HCT116 (cell line): Measurements from ENCODE around the gene CDK14. TPM values are rescaled to one million over a fixed set of nuclear protein-coding genes. Genes with fewer than 3 reads are reported as not detected.

Source experiments
- ATAC-seq: fragments of 200-7000 bp; cut with Tn5 transposase; 2 replicates; pipeline ENCODE4 v1.9.1; 2020; ENCODE audit warnings: mild to moderate bottlenecking, moderate library complexity
- BruUV-seq: library from RNA; stranded (reverse); fragments of 400-500 nt; replicated peaks from 2 replicates; lab custom pipeline; 2021; lab: Mats Ljungman, UMichigan
- CTCF ChIA-PET: fragments of 300-600 bp; sonication (Branson Sonifier 250); formaldehyde crosslinking; loops from one replicate; lab custom pipeline; 2021; ENCODE audit warnings: antibody characterized with exemption; lab: Charles Lee
- POLR2A ChIA-PET: fragments of 300-600, 350-600 bp; sonication (Branson Sonifier 250); formaldehyde crosslinking; loops from one replicate; lab custom pipeline; 2021; ENCODE audit warnings: antibody characterized with exemption; lab: Charles Lee
- RAD21 ChIA-PET, 2 experiments: fragments of 300-600 bp; sonication (Branson Sonifier 250); formaldehyde crosslinking; loops; one replicate each; lab custom pipeline; 2023; ENCODE audit warnings: low total read pairs in 2 of 2; ENCODE audit not compliant: uncharacterized antibody in 2 of 2, unreplicated experiment in 2 of 2, low non-redundant PET in 1 of 2; lab: Charles Lee
- DNase-seq: peaks from one replicate; pipeline ENCODE4 v3.0.0-alpha.2; 2010; ENCODE audit warnings: low read depth, low spot score
- H2AFZ ChIP-seq: fragments of 200-600 bp; shearing (Covaris generic), sonication (generic); 2 replicates; pipeline ENCODE4 v1.6.1; 2017; ENCODE audit warnings: low read depth, mixed run types, mixed read lengths, antibody characterized with exemption, low read length; ENCODE audit not compliant: poor library complexity, severe bottlenecking
- H3K27ac ChIP-seq: 2 replicates; pipeline ENCODE4 v1.5.1; 2012; ENCODE audit warnings: low read depth, low read length
- H3K27me3 ChIP-seq: fragments of 200-600 bp; sonication (generic); 2 replicates; pipeline ENCODE4 v1.6.1; 2016; ENCODE audit warnings: mixed run types, low read length, mixed read lengths; ENCODE audit not compliant: insufficient read depth
- H3K36me3 ChIP-seq, 2 experiments: fragments of 200-500 bp in 1 of 2; fragments of 200-600 bp in 1 of 2; sonication (Bioruptor generic) in 1 of 2; sonication (generic) in 1 of 2; 2 replicates each; pipeline versions ENCODE4 v1.5.1 to v1.6.1; 2014 to 2016; ENCODE audit warnings: low read length in 2 of 2, inconsistent platforms in 1 of 2, mixed read lengths in 1 of 2, mixed run types in 1 of 2; ENCODE audit not compliant: insufficient read depth in 2 of 2, control insufficient read depth in 1 of 2
- H3K4me1 ChIP-seq, 2 experiments: fragments of 200-600 bp in 1 of 2; sonication (generic) in 1 of 2; 2 replicates each; pipeline versions ENCODE4 v1.5.1 to v1.6.1; 2012 to 2017; ENCODE audit warnings: low read length in 2 of 2, inconsistent platforms in 1 of 2, mild to moderate bottlenecking in 1 of 2, mixed read lengths in 1 of 2, mixed run types in 1 of 2, moderate library complexity in 1 of 2; ENCODE audit not compliant: insufficient read depth in 2 of 2, control insufficient read depth in 1 of 2
- H3K4me2 ChIP-seq: fragments of 200-600 bp; sonication (generic); 2 replicates; pipeline ENCODE4 v1.6.1; 2017; ENCODE audit warnings: mixed run types, low read length, mixed read lengths
- H3K4me3 ChIP-seq, 2 experiments: fragments of 200-600 bp in 1 of 2; sonication (generic) in 1 of 2; replicated peaks in 1 of 2; 2 replicates each; pipeline ENCODE4 v1.5.1; 2011 to 2016; ENCODE audit warnings: low read length in 2 of 2, control low read depth in 1 of 2, low read depth in 1 of 2, mild to moderate bottlenecking in 1 of 2, mixed read lengths in 1 of 2, mixed run types in 1 of 2
- H3K79me2 ChIP-seq: fragments of 200-600 bp; sonication (generic); 2 replicates; pipeline ENCODE4 v1.6.1; 2017; ENCODE audit warnings: mild to moderate bottlenecking, mixed run types, low read length, moderate library complexity, mixed read lengths; ENCODE audit not compliant: insufficient read depth
- H3K9ac ChIP-seq: fragments of 200-600 bp; sonication (generic); 2 replicates; pipeline ENCODE4 v1.6.1; 2016; ENCODE audit warnings: low read length, mixed read lengths
- H3K9me2 ChIP-seq: fragments of 200-600 bp; sonication (generic), shearing (Covaris generic); 2 replicates; pipeline ENCODE4 v1.6.1; 2017; ENCODE audit warnings: mixed run types, mild to moderate bottlenecking, moderate library complexity; ENCODE audit not compliant: insufficient read depth
- H3K9me3 ChIP-seq, 2 experiments: fragments of 200-500 bp in 1 of 2; fragments of 200-600 bp in 1 of 2; sonication (Bioruptor generic) in 1 of 2; sonication (generic) in 1 of 2; 2 replicates each; pipeline ENCODE4 v1.6.1; 2014 to 2017; ENCODE audit warnings: low read length in 2 of 2, mixed read lengths in 2 of 2, inconsistent platforms in 1 of 2, low read depth in 1 of 2, mild to moderate bottlenecking in 1 of 2, mixed run types in 1 of 2, moderate library complexity in 1 of 2; ENCODE audit not compliant: control insufficient read depth in 1 of 2, insufficient read depth in 1 of 2
- H4K20me1 ChIP-seq: fragments of 200-600 bp; sonication (generic), shearing (Covaris generic); 2 replicates; pipeline ENCODE4 v1.6.1; 2017; ENCODE audit warnings: mixed run types, mild to moderate bottlenecking, moderate library complexity; ENCODE audit not compliant: insufficient read depth
- CBX3 ChIP-seq: IDR thresholded peaks from 2 replicates; pipeline ENCODE4 v1.6.1; 2012; ENCODE audit warnings: low read depth
- CEBPB ChIP-seq: IDR thresholded peaks from 2 replicates; pipeline ENCODE4 v1.6.1; 2012; ENCODE audit warnings: low read depth
- ELF1 ChIP-seq: IDR thresholded peaks from 2 replicates; pipeline ENCODE4 v1.6.1; 2012; ENCODE audit warnings: low read depth, borderline replicate concordance
- EZH2phosphoT487 ChIP-seq: fragments of 200-600 bp; IDR thresholded peaks from 2 replicates; pipeline ENCODE4 v1.6.1; 2018; ENCODE audit warnings: antibody characterized with exemption, borderline replicate concordance
- JUND ChIP-seq: IDR thresholded peaks from 2 replicates; pipeline ENCODE4 v1.6.1; 2012
- RAD21 ChIP-seq: IDR thresholded peaks from 2 replicates; pipeline ENCODE4 v1.6.1; 2012; ENCODE audit warnings: low read depth, mild to moderate bottlenecking
- SIN3A ChIP-seq: IDR thresholded peaks from 2 replicates; pipeline ENCODE4 v1.6.1; 2012; ENCODE audit warnings: low read depth
- SP1 ChIP-seq: IDR thresholded peaks from 2 replicates; pipeline ENCODE4 v1.6.1; 2012; ENCODE audit warnings: low read depth
- SRF ChIP-seq: IDR thresholded peaks from 2 replicates; pipeline ENCODE4 v1.6.1; 2012; ENCODE audit warnings: low read depth
- YY1 ChIP-seq: IDR thresholded peaks from 2 replicates; pipeline ENCODE4 v1.6.1; 2011; ENCODE audit warnings: low read length, low read depth, moderate library complexity, mild to moderate bottlenecking; ENCODE audit not compliant: insufficient replicate concordance; ENCODE audit errors: extremely low read depth
- ZFX ChIP-seq: fragments of 450-650 bp; IDR thresholded peaks from 2 replicates; pipeline ENCODE4 v1.6.1; 2017
- ZNF274 ChIP-seq: fragments of 200-500 bp; sonication (Bioruptor generic); IDR thresholded peaks from 2 replicates; pipeline ENCODE4 v1.6.1; 2014; ENCODE audit warnings: mild to moderate bottlenecking, low read depth, low read length, inconsistent platforms
- intact Hi-C: fragments of 100-400 bp; cut with micrococcal nuclease; formaldehyde crosslinking; loops from 2 replicates; pipeline ENCODE4 v1.10.0; 2022
- total RNA-seq: library from RNA; stranded (reverse); gene quantifications from one replicate; pipeline ENCODE4 v1.2.1, GENCODE V29; 2021; ENCODE audit not compliant: unreplicated experiment
- TF ChIP-seq, protein P1 (sequence below): IDR thresholded peaks from 2 replicates; pipeline ENCODE4 v1.6.1; 2012; ENCODE audit warnings: low read depth

CDK14 gene
- total RNA-seq, 1 experiment from 2014 or later, result 10.2 TPM

DNA sequence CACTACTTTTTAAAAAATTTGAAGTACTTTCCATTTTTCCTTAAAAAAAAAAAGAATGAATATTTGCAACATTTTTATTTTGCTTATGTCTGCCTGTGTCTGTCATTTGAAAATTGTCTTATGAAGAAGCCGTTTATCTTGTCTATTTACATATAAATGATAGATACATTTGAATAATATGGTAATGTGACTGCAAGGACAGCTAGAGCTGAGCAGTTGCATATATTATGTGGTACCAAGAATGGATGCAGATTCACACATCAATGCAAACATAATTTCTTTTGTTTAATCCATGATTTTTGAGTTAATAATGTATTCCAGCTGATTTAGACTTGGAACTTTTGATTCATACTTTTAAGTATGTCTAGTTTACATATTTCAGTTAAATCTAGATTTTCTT, 268.0 kb downstream of the CDK14 start:
- Histone ChIP-seq H3K79me2 (no peaks in the 10 kb centered on the region), H3K9ac (no peak overlapping the region), H3K9me2 (no peaks in the 10 kb centered on the region), H4K20me1 (no peaks in the 10 kb centered on the region), H3K27ac (no peak overlapping the region), H3K9me3 (no peaks in the 10 kb centered on the region), H2AFZ (no peak overlapping the region), H3K27me3 (no peaks in the 10 kb centered on the region), H3K36me3 (no peaks in the 10 kb centered on the region), H3K4me3 (no peak overlapping the region), H3K4me2 (no peak overlapping the region), H3K4me1 (no peaks in the 10 kb centered on the region)
- ATAC-seq, result no peak
- POLR2A ChIA-PET, result no interaction called here
- no peak for DNase-seq
- RAD21 ChIA-PET, result no interaction called here
- no TSS peak for BruUV-seq
- intact Hi-C loops, result no loop called here
- TF ChIP-seq YY1 (no peak), SIN3A (no peak), ZFX (no peak), ZNF274 (no peak), JUND (no peak), RAD21 (no peak), SRF (no peak)
- CTCF ChIA-PET, result no interaction called here

DNA sequence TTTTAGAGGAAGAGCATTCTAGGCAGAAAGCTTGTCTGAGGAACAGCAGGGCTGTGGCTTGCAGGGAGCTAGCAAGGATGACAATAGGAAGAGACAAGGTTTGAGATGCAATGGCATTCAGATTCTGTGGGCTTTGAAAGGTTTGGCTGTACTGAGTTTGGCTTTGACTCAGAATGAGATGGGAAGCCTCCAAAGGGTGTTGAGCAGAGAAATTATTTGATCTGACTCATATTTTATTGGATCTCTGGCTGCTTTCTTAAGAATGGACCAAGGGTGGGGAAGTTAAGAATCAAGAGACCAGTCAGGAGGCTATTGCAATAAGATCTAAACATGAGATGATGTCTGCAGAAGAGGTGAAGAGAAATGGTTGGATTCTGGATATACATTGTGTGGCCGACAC, 273.2 kb downstream of the CDK14 start:
- DNase-seq, result no peak
- CTCF ChIA-PET, result no interaction called here

More for the DNA sequence above, 273.2 kb downstream of the CDK14 start:
- Histone ChIP-seq H2AFZ (no peak overlapping the region), H3K9me3 (no peaks in the 10 kb centered on the region), H3K4me3 (no peak overlapping the region), H3K4me2 (no peak overlapping the region), H3K79me2 (no peaks in the 10 kb centered on the region), H3K27me3 (no peaks in the 10 kb centered on the region), H3K36me3 (no peaks in the 10 kb centered on the region), H3K9me2 (no peaks in the 10 kb centered on the region), H4K20me1 (no peaks in the 10 kb centered on the region), H3K4me1 (no peaks in the 10 kb centered on the region), H3K27ac (no peak overlapping the region), H3K9ac (no peak overlapping the region)
- intact Hi-C loops, result no loop called here
- ChIA-PET RAD21 (no interaction called here), POLR2A (no interaction called here)
- no peak for ATAC-seq
- no TSS peak for BruUV-seq
- TF ChIP-seq CBX3 (no peak), SRF (no peak), EZH2phosphoT487 (no peak), JUND (no peak), SIN3A (no peak), SP1 (no peak), ELF1 (no peak), CEBPB (no peak)
- TF ChIP-seq, protein P1, sequence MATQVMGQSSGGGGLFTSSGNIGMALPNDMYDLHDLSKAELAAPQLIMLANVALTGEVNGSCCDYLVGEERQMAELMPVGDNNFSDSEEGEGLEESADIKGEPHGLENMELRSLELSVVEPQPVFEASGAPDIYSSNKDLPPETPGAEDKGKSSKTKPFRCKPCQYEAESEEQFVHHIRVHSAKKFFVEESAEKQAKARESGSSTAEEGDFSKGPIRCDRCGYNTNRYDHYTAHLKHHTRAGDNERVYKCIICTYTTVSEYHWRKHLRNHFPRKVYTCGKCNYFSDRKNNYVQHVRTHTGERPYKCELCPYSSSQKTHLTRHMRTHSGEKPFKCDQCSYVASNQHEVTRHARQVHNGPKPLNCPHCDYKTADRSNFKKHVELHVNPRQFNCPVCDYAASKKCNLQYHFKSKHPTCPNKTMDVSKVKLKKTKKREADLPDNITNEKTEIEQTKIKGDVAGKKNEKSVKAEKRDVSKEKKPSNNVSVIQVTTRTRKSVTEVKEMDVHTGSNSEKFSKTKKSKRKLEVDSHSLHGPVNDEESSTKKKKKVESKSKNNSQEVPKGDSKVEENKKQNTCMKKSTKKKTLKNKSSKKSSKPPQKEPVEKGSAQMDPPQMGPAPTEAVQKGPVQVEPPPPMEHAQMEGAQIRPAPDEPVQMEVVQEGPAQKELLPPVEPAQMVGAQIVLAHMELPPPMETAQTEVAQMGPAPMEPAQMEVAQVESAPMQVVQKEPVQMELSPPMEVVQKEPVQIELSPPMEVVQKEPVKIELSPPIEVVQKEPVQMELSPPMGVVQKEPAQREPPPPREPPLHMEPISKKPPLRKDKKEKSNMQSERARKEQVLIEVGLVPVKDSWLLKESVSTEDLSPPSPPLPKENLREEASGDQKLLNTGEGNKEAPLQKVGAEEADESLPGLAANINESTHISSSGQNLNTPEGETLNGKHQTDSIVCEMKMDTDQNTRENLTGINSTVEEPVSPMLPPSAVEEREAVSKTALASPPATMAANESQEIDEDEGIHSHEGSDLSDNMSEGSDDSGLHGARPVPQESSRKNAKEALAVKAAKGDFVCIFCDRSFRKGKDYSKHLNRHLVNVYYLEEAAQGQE, result no peak
- TF ChIP-seq, all 23 proteins: peak for 0
